Activated naive CD8-positive, alpha-beta T cell treated with anti-CD3 and anti-CD28 coated beads, Interleukin-2, amount 10 ng/mL, durations not matched to agents 7 days and 5 days (primary cell): Measurements from ENCODE around the gene LRRC14B. TPM values are rescaled to one million over a fixed set of nuclear protein-coding genes. Genes with fewer than 3 reads are reported as not detected.

Experiments
- ATAC-seq: fragments of 150-1000 bp; cut with Tn5 transposase; one replicate; pipeline ENCODE4 v1.10.0; 2021; ENCODE audit warnings: low read depth, moderate library complexity
- POLR2A ChIA-PET: fragments of 350-600 bp; sonication (Branson Sonifier 250); formaldehyde crosslinking; loops from one replicate; lab custom pipeline; 2021; ENCODE audit warnings: antibody characterized with exemption; lab: Charles Lee
- DNase-seq: peaks from one replicate; pipeline ENCODE4 v3.0.0; 2021
- H3K27ac Mint-ChIP-seq: one replicate; pipeline ENCODE4 v1.8.0; 2022; ENCODE audit warnings: mild to moderate bottlenecking, mixed read lengths
- H3K27me3 Mint-ChIP-seq: one replicate; pipeline ENCODE4 v1.8.0; 2022; ENCODE audit warnings: mild to moderate bottlenecking, moderate library complexity, mixed read lengths
- H3K36me3 Mint-ChIP-seq: one replicate; pipeline ENCODE4 v1.8.0; 2021; ENCODE audit warnings: mild to moderate bottlenecking, mixed read lengths
- H3K4me1 Mint-ChIP-seq: one replicate; pipeline ENCODE4 v1.8.0; 2021; ENCODE audit warnings: mixed read lengths
- H3K4me3 Mint-ChIP-seq: one replicate; pipeline ENCODE4 v1.8.0; 2022; ENCODE audit warnings: mild to moderate bottlenecking, moderate library complexity, mixed read lengths
- H3K9me3 Mint-ChIP-seq: one replicate; pipeline ENCODE4 v1.8.0; 2021; ENCODE audit warnings: mixed read lengths
- total RNA-seq, 2 experiments: library from RNA; stranded (reverse); gene quantifications; one replicate each; pipeline ENCODE4 v1.2.3, GENCODE V29; 2021

The LRRC14B gene
- total RNA-seq = under 1 TPM; 0.37 to 0.44 TPM

DNA sequence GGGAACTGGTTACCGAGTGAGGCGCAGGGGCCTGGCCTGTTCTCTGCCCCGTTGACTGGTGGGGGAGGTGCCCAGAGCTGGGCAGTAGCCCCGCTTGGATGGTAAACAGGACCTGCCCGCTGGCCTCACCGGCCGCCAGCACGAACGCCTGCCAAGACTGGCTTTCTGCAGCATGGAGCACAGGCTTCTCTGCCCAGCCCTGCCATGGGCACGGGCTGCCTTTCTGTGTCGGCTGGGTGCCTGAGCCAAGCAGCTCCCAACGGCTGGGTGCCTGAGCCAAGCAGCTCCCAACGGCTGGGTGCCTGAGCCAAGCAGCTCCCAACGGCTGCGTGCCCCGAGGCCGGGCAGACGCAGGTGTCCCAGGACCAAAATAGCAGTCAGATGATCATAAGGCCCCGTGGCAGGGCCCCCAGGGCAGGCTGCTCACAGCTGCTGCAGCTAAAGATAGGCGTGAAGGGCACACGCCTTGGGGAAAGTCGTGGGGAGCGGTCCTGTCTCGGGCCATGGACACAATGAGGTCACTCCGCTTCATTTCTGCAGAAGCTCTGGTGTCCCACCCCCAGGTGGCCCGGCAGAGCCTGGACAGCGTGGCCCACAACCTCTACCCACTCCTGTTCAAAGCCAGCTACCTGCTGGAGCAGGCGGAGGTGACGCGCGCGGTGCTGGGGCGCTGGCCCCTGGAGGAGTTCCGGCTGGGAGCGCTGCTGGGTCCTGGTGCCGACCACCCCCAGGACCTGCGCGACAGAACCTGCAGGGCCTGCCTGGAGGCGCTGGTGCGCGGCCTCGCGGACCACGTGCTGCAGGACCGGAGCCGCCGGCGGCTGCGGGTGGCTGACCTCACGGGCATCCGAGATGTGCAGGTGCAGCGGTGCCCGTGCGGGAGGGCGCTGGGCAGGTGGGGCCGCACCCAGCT, at the start of gene LRRC14B:
Gene LRRC14B (plus strand): TSS at position 460 of the 913 bp plus-strand sequence. CDS start 44 bp downstream, at position 504.
- ATAC-seq (peak; percentile 48), DNase-seq (peak; percentile 54)
- peak within 1 kb of the TSS; percentile 2 for H3K27ac Mint-ChIP-seq
- peak within 1 kb of the TSS; percentile 13 for H3K4me3 Mint-ChIP-seq
- peaks cover 8% of the 10 kb centered on the region for H3K4me1 Mint-ChIP-seq
- H3K36me3 Mint-ChIP-seq = no peaks in the 10 kb centered on the region
- no peaks in the 10 kb centered on the region for H3K27me3 Mint-ChIP-seq
- POLR2A ChIA-PET = interaction anchor here (0.7 to 1.9 kb wide), 3 partner anchors 27 to 80 kb away, joined by 3 to 8 read pairs (median 6); partner anchors contain the start of genes CCDC127, PDCD6 and SDHA
- no peaks in the 10 kb centered on the region for H3K9me3 Mint-ChIP-seq

- no peak overlapping the region for H3K27ac Mint-ChIP-seq
- DNase-seq (no peak), ATAC-seq (no peak)
- H3K4me3 Mint-ChIP-seq = no peak overlapping the region
- H3K4me1 Mint-ChIP-seq = peaks cover 2% of the 10 kb centered on the region
- POLR2A ChIA-PET = no interaction called here
- no peaks in the 10 kb centered on the region for H3K36me3 Mint-ChIP-seq
- H3K27me3 Mint-ChIP-seq = no peaks in the 10 kb centered on the region
- no peaks in the 10 kb centered on the region for H3K9me3 Mint-ChIP-seq
Measured at GRCh38 chr5:141761-142160, 49.5 kb upstream of the LRRC14B start.

DNA sequence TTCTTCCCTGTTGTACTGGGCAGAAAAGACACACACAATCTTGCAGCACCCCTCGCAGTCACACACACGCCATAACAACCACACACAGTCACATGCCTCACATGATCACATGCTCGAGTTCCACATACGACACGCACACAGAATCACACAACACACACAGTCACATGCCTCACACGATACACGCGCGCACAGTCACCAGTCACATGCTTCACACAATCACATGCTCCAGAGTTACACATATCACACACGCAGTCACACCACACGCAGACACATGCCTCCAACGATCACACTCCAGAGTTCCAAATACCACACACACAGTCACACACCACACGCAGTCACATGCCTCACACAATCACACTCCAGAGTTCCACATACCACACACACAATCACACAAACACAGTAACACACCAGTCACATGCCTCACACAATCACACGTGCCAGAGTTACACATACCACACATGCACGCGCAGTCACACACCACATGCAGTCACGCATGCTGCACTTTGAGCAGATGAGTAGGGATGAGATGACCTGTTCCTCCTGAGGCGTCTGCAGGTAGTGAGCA, 49.0 kb upstream of the LRRC14B start:
- peaks cover 2% of the 10 kb centered on the region for H3K4me1 Mint-ChIP-seq
- no peak overlapping the region for H3K4me3 Mint-ChIP-seq
- POLR2A ChIA-PET = no interaction called here
- DNase-seq = no peak
- no peaks in the 10 kb centered on the region for H3K27me3 Mint-ChIP-seq
- peaks cover 2% of the 10 kb centered on the region for H3K9me3 Mint-ChIP-seq
- H3K36me3 Mint-ChIP-seq = no peaks in the 10 kb centered on the region
- ATAC-seq = no peak
- no peak overlapping the region for H3K27ac Mint-ChIP-seq

GRCh38 chr5:143041-143440, 48.3 kb upstream of the LRRC14B start:
- no peak overlapping the region for H3K27ac Mint-ChIP-seq
- peaks cover 2% of the 10 kb centered on the region for H3K4me1 Mint-ChIP-seq
- no peaks in the 10 kb centered on the region for H3K36me3 Mint-ChIP-seq
- ATAC-seq = no peak
- peaks cover 9% of the 10 kb centered on the region for H3K9me3 Mint-ChIP-seq
- no peak overlapping the region for H3K4me3 Mint-ChIP-seq
- H3K27me3 Mint-ChIP-seq = no peaks in the 10 kb centered on the region
- POLR2A ChIA-PET = no interaction called here
- DNase-seq = no peak

DNA sequence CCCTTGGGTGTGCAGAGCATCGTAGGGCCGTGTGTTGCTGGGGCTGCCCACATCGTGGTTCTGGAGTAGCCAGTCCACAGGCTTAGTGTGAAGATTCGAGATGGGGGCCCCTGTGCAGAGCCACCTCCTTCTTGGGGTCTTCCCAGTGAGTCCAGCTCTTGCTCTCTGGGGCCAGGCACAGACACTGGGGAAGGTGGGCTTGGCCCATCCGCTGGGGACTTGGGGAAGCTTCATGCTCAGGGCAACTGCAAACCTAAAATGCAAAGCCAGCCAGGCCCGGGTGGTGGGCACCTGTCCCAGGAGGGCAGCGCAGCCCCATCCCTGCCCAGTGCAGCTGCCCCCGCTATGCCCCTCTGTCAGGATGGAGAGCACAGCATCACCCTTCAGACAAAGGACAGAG, 46.4 kb upstream of the LRRC14B start:
- Mint-ChIP-seq H3K27me3 (peaks cover 2% of the 10 kb centered on the region), H3K4me1 (peaks cover 2% of the 10 kb centered on the region), H3K36me3 (no peaks in the 10 kb centered on the region), H3K9me3 (peaks cover 11% of the 10 kb centered on the region), H3K4me3 (no peak overlapping the region), H3K27ac (no peak overlapping the region)
- POLR2A ChIA-PET = no interaction called here
- ATAC-seq (no peak), DNase-seq (no peak)

GRCh38 chr5:145585-146323, 45.5 kb upstream of the LRRC14B start:
- Mint-ChIP-seq H3K27ac (no peak overlapping the region), H3K9me3 (peaks cover 11% of the 10 kb centered on the region), H3K36me3 (no peaks in the 10 kb centered on the region), H3K27me3 (peaks cover 2% of the 10 kb centered on the region), H3K4me1 (peaks cover 2% of the 10 kb centered on the region), H3K4me3 (no peak overlapping the region)
- ATAC-seq = no peak
- no peak for DNase-seq
- POLR2A ChIA-PET = no interaction called here

GRCh38 chr5:147751-148150, 43.5 kb upstream of the LRRC14B start:
- Mint-ChIP-seq H3K36me3 (no peaks in the 10 kb centered on the region), H3K27me3 (peaks cover 4% of the 10 kb centered on the region), H3K27ac (no peak overlapping the region), H3K4me3 (no peak overlapping the region), H3K4me1 (no peaks in the 10 kb centered on the region), H3K9me3 (peaks cover 11% of the 10 kb centered on the region)
- ATAC-seq = no peak
- POLR2A ChIA-PET = no interaction called here
- DNase-seq = no peak

GRCh38 chr5:149745-150485, 41.4 kb upstream of the LRRC14B start:
- no peak overlapping the region for H3K4me3 Mint-ChIP-seq
- no peak overlapping the region for H3K27ac Mint-ChIP-seq
- DNase-seq = no peak
- no peaks in the 10 kb centered on the region for H3K36me3 Mint-ChIP-seq
- no peak for ATAC-seq
- POLR2A ChIA-PET = no interaction called here
- H3K4me1 Mint-ChIP-seq = no peaks in the 10 kb centered on the region
- H3K27me3 Mint-ChIP-seq = peaks cover 6% of the 10 kb centered on the region
- H3K9me3 Mint-ChIP-seq = peaks cover 11% of the 10 kb centered on the region

DNA sequence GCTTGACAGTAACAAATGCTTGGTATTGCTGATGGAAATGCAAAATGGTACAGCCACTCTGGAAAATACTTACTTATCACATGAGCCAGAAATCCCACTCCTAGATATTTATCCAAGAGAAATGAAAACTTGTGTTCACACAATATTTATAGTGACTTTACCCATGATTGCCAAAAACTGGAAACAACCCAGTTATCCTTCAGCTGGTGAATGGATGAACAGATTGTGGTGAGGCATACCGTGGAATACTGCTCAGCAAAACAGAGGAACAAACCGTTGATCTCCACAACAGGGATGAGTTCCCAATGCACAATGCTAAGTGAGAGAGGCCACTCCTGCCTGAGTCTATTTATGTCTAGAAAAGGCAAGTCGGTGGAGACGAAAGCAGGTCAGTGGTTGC, 40.5 kb upstream of the LRRC14B start:
- ATAC-seq (no peak), DNase-seq (no peak)
- Mint-ChIP-seq H3K9me3 (peaks cover 11% of the 10 kb centered on the region), H3K27me3 (peaks cover 8% of the 10 kb centered on the region), H3K4me3 (no peak overlapping the region), H3K4me1 (no peaks in the 10 kb centered on the region), H3K36me3 (no peaks in the 10 kb centered on the region), H3K27ac (no peak overlapping the region)
- POLR2A ChIA-PET = no interaction called here

DNA sequence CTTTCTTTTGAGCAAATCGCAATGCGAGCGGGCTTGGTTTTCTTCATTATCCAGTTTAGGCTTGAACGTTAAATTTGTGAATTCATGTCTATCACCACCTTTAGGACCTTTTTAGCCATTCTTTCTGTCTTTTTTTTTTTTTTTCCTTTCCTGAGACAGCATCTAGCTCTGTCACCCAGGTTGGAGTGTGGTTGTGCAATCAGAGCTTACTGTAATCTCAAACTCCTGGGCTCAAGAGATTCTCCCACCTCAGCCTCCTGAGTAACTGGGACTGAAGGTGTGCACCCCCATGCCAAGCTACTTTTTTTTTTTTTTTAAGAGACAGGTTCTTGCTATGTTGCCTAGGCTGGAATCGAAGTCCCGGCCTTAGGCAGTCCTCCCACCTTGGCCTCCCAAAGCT, 39.2 kb upstream of the LRRC14B start:
- no peaks in the 10 kb centered on the region for H3K36me3 Mint-ChIP-seq
- POLR2A ChIA-PET = no interaction called here
- no peak overlapping the region for H3K4me3 Mint-ChIP-seq
- peaks cover 10% of the 10 kb centered on the region for H3K27me3 Mint-ChIP-seq
- DNase-seq (no peak), ATAC-seq (no peak)
- no peaks in the 10 kb centered on the region for H3K4me1 Mint-ChIP-seq
- peaks cover 11% of the 10 kb centered on the region for H3K9me3 Mint-ChIP-seq
- no peak overlapping the region for H3K27ac Mint-ChIP-seq

- H3K4me3 Mint-ChIP-seq = no peak overlapping the region
- peaks cover 10% of the 10 kb centered on the region for H3K27me3 Mint-ChIP-seq
- no peak overlapping the region for H3K27ac Mint-ChIP-seq
- H3K9me3 Mint-ChIP-seq = peaks cover 1% of the 10 kb centered on the region
- ATAC-seq (no peak), DNase-seq (no peak)
- POLR2A ChIA-PET = no interaction called here
- no peaks in the 10 kb centered on the region for H3K36me3 Mint-ChIP-seq
- H3K4me1 Mint-ChIP-seq = no peaks in the 10 kb centered on the region
Measured at GRCh38 chr5:153256-153655, 38.0 kb upstream of the LRRC14B start.

DNA sequence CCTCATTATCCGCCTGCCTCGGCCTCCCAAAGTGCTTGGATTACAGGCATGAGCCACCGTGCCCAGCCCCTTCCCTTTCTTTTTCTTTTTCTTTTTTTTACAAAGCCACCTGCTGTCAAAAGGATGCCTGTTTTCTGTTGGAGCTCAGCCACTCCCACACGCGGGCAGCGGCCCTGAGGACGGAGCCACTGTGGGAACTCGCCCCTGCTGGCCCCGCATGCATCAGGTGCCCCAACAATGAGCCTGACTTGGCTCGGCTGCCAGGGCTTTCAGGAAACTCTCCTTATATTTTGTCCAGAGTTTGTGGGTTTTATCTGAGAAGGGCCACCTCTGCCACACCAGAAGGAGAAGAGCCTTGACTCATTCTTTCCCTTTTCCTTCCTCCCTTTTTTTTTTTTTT, 37.1 kb upstream of the LRRC14B start:
- no peaks in the 10 kb centered on the region for H3K4me1 Mint-ChIP-seq
- H3K36me3 Mint-ChIP-seq = no peaks in the 10 kb centered on the region
- peaks cover 8% of the 10 kb centered on the region for H3K27me3 Mint-ChIP-seq
- DNase-seq (no peak), ATAC-seq (no peak)
- no peak overlapping the region for H3K4me3 Mint-ChIP-seq
- POLR2A ChIA-PET = interaction anchor here (0.6 kb wide), 1 partner anchor 189 kb away, joined by 3 read pairs; no protein-coding TSS in a partner anchor
- no peaks in the 10 kb centered on the region for H3K9me3 Mint-ChIP-seq
- no peak overlapping the region for H3K27ac Mint-ChIP-seq

DNA sequence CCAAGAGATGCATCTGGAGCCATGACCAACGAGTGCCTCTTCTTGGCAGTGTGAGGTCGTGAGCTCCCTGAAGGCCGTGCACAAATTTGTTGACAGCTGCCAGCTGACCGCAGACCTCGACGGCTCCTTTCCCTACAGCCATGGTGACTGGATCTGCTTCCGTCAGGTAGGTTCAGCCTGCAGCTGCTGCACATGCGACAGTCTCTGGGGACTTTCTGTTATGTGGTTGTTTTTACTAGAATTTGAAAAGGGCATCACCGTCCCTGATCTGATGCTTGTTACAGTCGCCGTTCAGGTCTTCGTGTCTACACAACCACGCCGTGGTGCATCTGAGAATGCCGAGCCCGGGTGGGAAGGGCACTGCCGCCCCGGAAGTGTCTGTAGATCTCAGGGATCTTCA, 36.5 kb upstream of the LRRC14B start:
- POLR2A ChIA-PET = interaction anchor here (0.6 kb wide), 1 partner anchor 188 kb away, joined by 3 read pairs; no protein-coding TSS in a partner anchor
- H3K4me1 Mint-ChIP-seq = no peaks in the 10 kb centered on the region
- no peak for DNase-seq
- no peaks in the 10 kb centered on the region for H3K36me3 Mint-ChIP-seq
- H3K27me3 Mint-ChIP-seq = peaks cover 8% of the 10 kb centered on the region
- ATAC-seq = no peak
- H3K4me3 Mint-ChIP-seq = no peak overlapping the region
- H3K9me3 Mint-ChIP-seq = no peaks in the 10 kb centered on the region
- no peak overlapping the region for H3K27ac Mint-ChIP-seq
